HG03520 (cell line): ENCODE data around the gene ZNF280A.
"Not testable (repeated sequence)": the region's sequence is repeated elsewhere in the genome, so short reads cannot be mapped to it uniquely, and the experiment has no call there.

Experiments
- ATAC-seq: cut with Tn5 transposase; IDR thresholded peaks from one replicate; pipeline ENCODE4 v1.9.1; 2021; ENCODE audit warnings: mild to moderate bottlenecking, moderate library complexity; ENCODE audit not compliant: unreplicated experiment

ZNF280A gene

GRCh38 chr22:22545084-22545483 is 25.0 kb upstream of the ZNF280A start:
- ATAC-seq = no peak

GRCh38 chr22:22538226-22538989 is 18.3 kb upstream of the ZNF280A start:
- ATAC-seq = no peak

GRCh38 chr22:22536916-22537315 is 16.8 kb upstream of the ZNF280A start:
- ATAC-seq = no peak

- ATAC-seq = no peak
Measured at GRCh38 chr22:22536515-22536914, 16.4 kb upstream of the ZNF280A start.

GRCh38 chr22:22535662-22536061 is 15.6 kb upstream of the ZNF280A start:
- no peak for ATAC-seq

- no peak for ATAC-seq
Measured at GRCh38 chr22:22534604-22535415, 14.7 kb upstream of the ZNF280A start.

GRCh38 chr22:22533863-22534262 is 13.8 kb upstream of the ZNF280A start:
- no peak for ATAC-seq

GRCh38 chr22:22533417-22533816 is 13.3 kb upstream of the ZNF280A start:
- ATAC-seq = no peak

- not testable (repeated sequence) for ATAC-seq
Measured at GRCh38 chr22:22532547-22533071, 12.5 kb upstream of the ZNF280A start.

GRCh38 chr22:22531770-22532546 is 11.9 kb upstream of the ZNF280A start:
- no peak for ATAC-seq

GRCh38 chr22:22528780-22529179 is 8.7 kb upstream of the ZNF280A start:
- no peak for ATAC-seq

- ATAC-seq = no peak
Measured at GRCh38 chr22:22527312-22527711, 7.2 kb upstream of the ZNF280A start.

GRCh38 chr22:22526125-22526912 is 6.2 kb upstream of the ZNF280A start:
- ATAC-seq = no peak

- ATAC-seq = no peak
Measured at GRCh38 chr22:22523494-22523893, 3.4 kb upstream of the ZNF280A start.

GRCh38 chr22:22521631-22522030 is 1.6 kb upstream of the ZNF280A start:
- ATAC-seq = no peak

- no peak for ATAC-seq
Measured at GRCh38 chr22:22520667-22521602, 865 bp upstream of the ZNF280A start.

GRCh38 chr22:22519591-22519990 is 479 bp downstream of the ZNF280A start:
- ATAC-seq = no peak

GRCh38 chr22:22516992-22517391 is 3.1 kb downstream of the ZNF280A start:
- ATAC-seq = no peak

- no peak for ATAC-seq
Measured at GRCh38 chr22:22515890-22516289, 4.2 kb downstream of the ZNF280A start.
